ENCODE data around the gene VPS4A. TPM values are rescaled to one million over a fixed set of nuclear protein-coding genes. Genes with fewer than 3 reads are reported as not detected.

VPS4A gene
- total RNA-seq, 2 donors from 2014 or later = 44.8 to 46.1 TPM

DNA sequence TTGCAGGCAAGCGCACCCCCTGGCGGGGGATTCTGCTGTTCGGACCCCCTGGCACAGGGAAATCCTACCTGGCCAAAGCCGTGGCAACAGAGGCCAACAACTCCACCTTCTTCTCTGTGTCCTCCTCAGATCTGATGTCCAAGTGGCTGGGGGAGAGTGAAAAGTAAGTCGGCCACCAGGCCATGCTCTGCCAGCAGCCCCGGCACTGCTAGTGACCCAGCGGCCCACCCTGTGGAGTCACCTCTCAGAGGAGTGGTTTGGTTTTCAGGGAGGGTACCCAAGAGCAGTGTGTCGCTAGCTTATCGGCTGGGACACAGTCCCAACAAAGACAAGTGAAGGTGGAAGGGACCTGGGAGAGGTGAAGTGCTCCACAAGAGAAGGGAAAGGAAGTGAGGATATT is 8.2 kb downstream of the VPS4A start:
- intact Hi-C loops (cut with DNase I) = no loop called here
- 87% methylated on average over 9 of the region's 9 CpGs for WGBS

GRCh38 chr16:69319826-69320739 is 8.9 kb downstream of the VPS4A start:
- intact Hi-C loops (cut with DNase I) = no loop called here
- 91% methylated on average over 30 of the region's 30 CpGs for WGBS
- DNase-seq (ENCODE audit: low spot score) = no peak
- no peak for TF ChIP-seq POLR2A (IDR thresholded peaks at IDR 0.05)
- no peak for TF ChIP-seq POLR2AphosphoS5 (IDR thresholded peaks at IDR 0.05)
- TF ChIP-seq, protein P1, sequence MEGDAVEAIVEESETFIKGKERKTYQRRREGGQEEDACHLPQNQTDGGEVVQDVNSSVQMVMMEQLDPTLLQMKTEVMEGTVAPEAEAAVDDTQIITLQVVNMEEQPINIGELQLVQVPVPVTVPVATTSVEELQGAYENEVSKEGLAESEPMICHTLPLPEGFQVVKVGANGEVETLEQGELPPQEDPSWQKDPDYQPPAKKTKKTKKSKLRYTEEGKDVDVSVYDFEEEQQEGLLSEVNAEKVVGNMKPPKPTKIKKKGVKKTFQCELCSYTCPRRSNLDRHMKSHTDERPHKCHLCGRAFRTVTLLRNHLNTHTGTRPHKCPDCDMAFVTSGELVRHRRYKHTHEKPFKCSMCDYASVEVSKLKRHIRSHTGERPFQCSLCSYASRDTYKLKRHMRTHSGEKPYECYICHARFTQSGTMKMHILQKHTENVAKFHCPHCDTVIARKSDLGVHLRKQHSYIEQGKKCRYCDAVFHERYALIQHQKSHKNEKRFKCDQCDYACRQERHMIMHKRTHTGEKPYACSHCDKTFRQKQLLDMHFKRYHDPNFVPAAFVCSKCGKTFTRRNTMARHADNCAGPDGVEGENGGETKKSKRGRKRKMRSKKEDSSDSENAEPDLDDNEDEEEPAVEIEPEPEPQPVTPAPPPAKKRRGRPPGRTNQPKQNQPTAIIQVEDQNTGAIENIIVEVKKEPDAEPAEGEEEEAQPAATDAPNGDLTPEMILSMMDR (IDR thresholded peaks at IDR 0.05) = no peak
- Histone ChIP-seq H3K4me1 (replicated peaks) (no peaks in the 10 kb centered on the region), H3K36me3 (peaks cover 35 to 57% of the 10 kb centered on the region in 2 donors), H3K27ac (no peak overlapping the region), H3K9me3 (no peaks in the 10 kb centered on the region), H3K27me3 (replicated peaks; ENCODE audit: insufficient read depth) (no peaks in the 10 kb centered on the region), H3K4me3 (no peak overlapping the region)

More for the DNA sequence above, 8.2 kb downstream of the VPS4A start:
- Histone ChIP-seq H3K4me1 (replicated peaks) (no peaks in the 10 kb centered on the region), H3K9me3 (no peaks in the 10 kb centered on the region), H3K27me3 (replicated peaks; ENCODE audit: insufficient read depth) (no peaks in the 10 kb centered on the region), H3K36me3 (peaks cover 35 to 57% of the 10 kb centered on the region in 2 donors), H3K4me3 (no peak overlapping the region), H3K27ac (no peak overlapping the region)
- DNase-seq (ENCODE audit: low spot score) = no peak
- no peak for TF ChIP-seq POLR2AphosphoS5 (IDR thresholded peaks at IDR 0.05)
- TF ChIP-seq, protein P1 (IDR thresholded peaks at IDR 0.05) = no peak

DNA sequence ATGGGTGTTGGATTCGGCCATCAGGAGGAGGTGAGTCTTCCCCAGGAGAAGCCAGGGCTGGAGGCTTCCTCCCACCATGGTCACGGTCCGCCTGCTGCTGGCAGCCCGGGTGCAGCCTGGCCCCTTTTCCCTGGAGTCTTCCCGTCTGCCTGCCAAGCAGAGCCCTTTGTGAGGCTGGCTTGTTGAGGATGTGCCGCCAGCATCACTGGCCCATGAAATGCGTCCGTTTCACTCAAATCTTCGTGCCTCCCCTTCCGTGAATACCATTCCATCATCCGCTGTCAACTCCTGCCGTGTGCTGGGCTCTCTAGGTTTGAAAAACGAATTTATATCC is 9.6 kb downstream of the VPS4A start:
- WGBS = 81% methylated on average over 13 of the region's 13 CpGs
- no peak for DNase-seq (ENCODE audit: low spot score)
- Histone ChIP-seq H3K27ac (no peak overlapping the region), H3K27me3 (replicated peaks; ENCODE audit: insufficient read depth) (no peaks in the 10 kb centered on the region), H3K4me3 (no peak overlapping the region), H3K4me1 (replicated peaks) (no peaks in the 10 kb centered on the region), H3K9me3 (no peaks in the 10 kb centered on the region), H3K36me3 (peaks cover 35 to 57% of the 10 kb centered on the region in 2 donors)
- intact Hi-C loops (cut with DNase I) = no loop called here
- TF ChIP-seq POLR2A (IDR thresholded peaks at IDR 0.05) (no peak), POLR2AphosphoS5 (IDR thresholded peaks at IDR 0.05) (no peak)
- TF ChIP-seq, protein P1 (IDR thresholded peaks at IDR 0.05) = no peak

- H3K36me3 ChIP-seq = peaks cover 35 to 55% of the 10 kb centered on the region in 2 donors
- H3K4me3 ChIP-seq = no peak overlapping the region
- no peaks in the 10 kb centered on the region for H3K27me3 ChIP-seq (replicated peaks; ENCODE audit: insufficient read depth)
- H3K4me1 ChIP-seq (replicated peaks) = no peaks in the 10 kb centered on the region
- WGBS = 88% methylated on average over 22 of the region's 22 CpGs
- no peaks in the 10 kb centered on the region for H3K9me3 ChIP-seq
- intact Hi-C loops (cut with DNase I) = no loop called here
- DNase-seq (ENCODE audit: low spot score) = no peak
- H3K27ac ChIP-seq = no peak overlapping the region
- TF ChIP-seq, protein P1 (IDR thresholded peaks at IDR 0.05) = no peak
- TF ChIP-seq POLR2A (IDR thresholded peaks at IDR 0.05) (no peak), POLR2AphosphoS5 (IDR thresholded peaks at IDR 0.05) (no peak)
Observed at GRCh38 chr16:69321080-69321479, 9.9 kb downstream of the VPS4A start.

GRCh38 chr16:69322343-69322742 is 11.2 kb downstream of the VPS4A start:
- H3K4me1 ChIP-seq (replicated peaks) = no peaks in the 10 kb centered on the region
- no peak overlapping the region for H3K27ac ChIP-seq
- H3K9me3 ChIP-seq = no peaks in the 10 kb centered on the region
- H3K36me3 ChIP-seq = peaks cover 29 to 45% of the 10 kb centered on the region in 2 donors
- no peaks in the 10 kb centered on the region for H3K27me3 ChIP-seq (replicated peaks; ENCODE audit: insufficient read depth)
- WGBS = 96% methylated on average over 7 of the region's 7 CpGs
- intact Hi-C loops (cut with DNase I) = no loop called here
- no peak overlapping the region for H3K4me3 ChIP-seq
- DNase-seq (ENCODE audit: low spot score) = no peak
- TF ChIP-seq POLR2AphosphoS5 (IDR thresholded peaks at IDR 0.05) = no peak
- TF ChIP-seq, protein P1 (IDR thresholded peaks at IDR 0.05) = no peak
- no peak for TF ChIP-seq POLR2A (IDR thresholded peaks at IDR 0.05)

Measured in prostate gland (tissue), 2 donors.